Endothelial cell of umbilical vein (primary cell): Measurements from ENCODE around the gene SUPT4H1. TPM values are rescaled to one million over a fixed set of nuclear protein-coding genes. Genes with fewer than 3 reads are reported as not detected.

Source experiments
- BruUV-seq: library from RNA; stranded (reverse); fragments of 400-500 nt; replicated peaks from 2 replicates; lab custom pipeline; 2021; lab: Mats Ljungman, UMichigan
- CTCF ChIA-PET: fragments of 300-600, 350-600 bp; sonication (Branson Sonifier 250); formaldehyde crosslinking; loops from one replicate; lab custom pipeline; 2021; ENCODE audit warnings: antibody characterized with exemption, inconsistent platforms; lab: Charles Lee
- POLR2A ChIA-PET: fragments of 300-600, 350-600 bp; sonication (Branson Sonifier 250); formaldehyde crosslinking; loops from one replicate; lab custom pipeline; 2021; ENCODE audit warnings: antibody characterized with exemption, inconsistent platforms; lab: Charles Lee
- DNase-seq: peaks from one replicate; pipeline ENCODE4 v3.0.0-alpha.2; 2011; ENCODE audit warnings: low read depth, low spot score
- FAIRE-seq: peaks from 2 replicates; lab custom pipeline; 2011; peaks lifted over from hg19 to GRCh38; lab: Jason Lieb, UNC
- H2AFZ ChIP-seq: 2 replicates; pipeline ENCODE4 v1.6.0; 2012; ENCODE audit warnings: low read depth, low read length, control low read depth, inconsistent platforms
- H3K27ac ChIP-seq: 2 replicates; pipeline ENCODE4 v1.5.1; 2011; ENCODE audit warnings: low read depth, mild to moderate bottlenecking, control low read depth, low read length, moderate library complexity; ENCODE audit not compliant: insufficient read depth
- H3K27me3 ChIP-seq, 2 experiments: 2 replicates each; pipeline versions ENCODE4 v1.6.0 to v1.6.1; 2011; ENCODE audit warnings: low read length in 2 of 2, mixed read lengths in 1 of 2; ENCODE audit not compliant: control insufficient read depth in 2 of 2, insufficient read depth in 2 of 2
- H3K36me3 ChIP-seq, 2 experiments: 2 replicates in 1 of 2; 3 replicates in 1 of 2; pipeline ENCODE4 v1.5.1; 2011; ENCODE audit warnings: low read length in 2 of 2, mild to moderate bottlenecking in 1 of 2, moderate library complexity in 1 of 2; ENCODE audit not compliant: control insufficient read depth in 2 of 2, insufficient read depth in 2 of 2; ENCODE audit errors: extremely low read depth in 1 of 2
- H3K4me1 ChIP-seq: 3 replicates; pipeline ENCODE4 v1.5.1; 2011; ENCODE audit warnings: mild to moderate bottlenecking, low read length; ENCODE audit not compliant: control insufficient read depth, insufficient read depth; ENCODE audit errors: extremely low read depth
- H3K4me2 ChIP-seq: 2 replicates; pipeline ENCODE4 v1.6.1; 2011; ENCODE audit warnings: low read length, control low read depth, mixed read lengths; ENCODE audit not compliant: insufficient read depth
- H3K4me3 ChIP-seq, 3 experiments: fragments of 200-600 bp in 1 of 3; sonication (generic), shearing (Covaris generic) in 1 of 3; replicated peaks in 1 of 3; 2 replicates each; pipeline ENCODE4 v1.5.1; 2011 to 2016; ENCODE audit warnings: control low read depth in 3 of 3, low read length in 3 of 3, mild to moderate bottlenecking in 2 of 3, inconsistent platforms in 1 of 3, low read depth in 1 of 3, moderate library complexity in 1 of 3; ENCODE audit not compliant: insufficient read depth in 1 of 3
- H3K79me2 ChIP-seq: 2 replicates; pipeline ENCODE4 v1.6.0; 2012; ENCODE audit warnings: low read length, inconsistent platforms; ENCODE audit not compliant: control insufficient read depth, insufficient read depth
- H3K9ac ChIP-seq: replicated peaks from 2 replicates; pipeline ENCODE3; 2011; ENCODE audit warnings: low read length, control low read depth; ENCODE audit not compliant: insufficient read depth; ENCODE audit errors: extremely low read depth
- H3K9me1 ChIP-seq: replicated peaks from 3 replicates; pipeline ENCODE4 v1.6.0; 2011; ENCODE audit warnings: mild to moderate bottlenecking, low read length; ENCODE audit not compliant: control insufficient read depth, insufficient read depth; ENCODE audit errors: extremely low read depth
- H3K9me3 ChIP-seq: replicated peaks from 2 replicates; pipeline ENCODE4 v1.5.1; 2012; ENCODE audit warnings: low read length, inconsistent platforms; ENCODE audit not compliant: control insufficient read depth, insufficient read depth
- H4K20me1 ChIP-seq: replicated peaks from 2 replicates; pipeline ENCODE3; 2011; ENCODE audit warnings: mild to moderate bottlenecking, low read length; ENCODE audit not compliant: control insufficient read depth, insufficient read depth; ENCODE audit errors: extremely low read depth
- CTCF ChIP-seq, 2 donors: IDR thresholded peaks; 1 replicate in 1 of 2; 2 replicates in 1 of 2; pipeline ENCODE4 v1.5.1; 2011; ENCODE audit warnings: low read length in 2 of 2, mild to moderate bottlenecking in 2 of 2, moderate library complexity in 2 of 2, control low read depth in 1 of 2, inconsistent platforms in 1 of 2, low read depth in 1 of 2; ENCODE audit not compliant: insufficient read depth in 1 of 2; ENCODE audit errors: extremely low read depth in 1 of 2
- EZH2 ChIP-seq: IDR thresholded peaks from 2 replicates; pipeline ENCODE4 v1.6.1; 2012; ENCODE audit warnings: borderline replicate concordance, low read depth, mild to moderate bottlenecking, moderate library complexity, low read length, inconsistent platforms; ENCODE audit not compliant: severe bottlenecking
- FOS ChIP-seq: IDR thresholded peaks from 2 replicates; pipeline ENCODE4 v1.6.1; 2011; ENCODE audit warnings: mild to moderate bottlenecking, low read length, moderate library complexity, borderline replicate concordance; ENCODE audit not compliant: insufficient read depth
- GATA2 ChIP-seq: IDR thresholded peaks from 2 replicates; pipeline ENCODE4 v1.7.0; 2011; ENCODE audit warnings: low read depth, mild to moderate bottlenecking, moderate library complexity, mixed read lengths, low read length; ENCODE audit not compliant: insufficient read length, insufficient read depth
- JUN ChIP-seq: IDR thresholded peaks from 2 replicates; pipeline ENCODE4 v1.6.1; 2011; ENCODE audit warnings: borderline replicate concordance, low read depth; ENCODE audit not compliant: insufficient read length, insufficient read depth
- MYC ChIP-seq: IDR thresholded peaks from one replicate; pipeline ENCODE4 v1.6.1; 2011; ENCODE audit warnings: mild to moderate bottlenecking, low read depth, low read length
- POLR2A ChIP-seq: IDR thresholded peaks from 2 replicates; pipeline ENCODE4 v1.6.1; 2012; ENCODE audit warnings: low read depth, mild to moderate bottlenecking, control low read depth, low read length
- POLR2AphosphoS5 ChIP-seq: IDR thresholded peaks from 2 replicates; pipeline ENCODE4 v1.6.1; 2012; ENCODE audit warnings: low read depth, mild to moderate bottlenecking, control low read depth, low read length, moderate library complexity; ENCODE audit not compliant: insufficient read depth
- dilution Hi-C: fragments of 300-500 bp; cut with MboI; formaldehyde crosslinking; loops from one replicate; pipeline ENCODE4 v1.15.0; 2019; ENCODE audit warnings: low sequenced_read_pairs; ENCODE audit not compliant: extremely low pct_ligation_motif_present
- intact Hi-C: fragments of 100-400 bp; cut with micrococcal nuclease; formaldehyde crosslinking; loops from one replicate; pipeline ENCODE4 v1.10.0; 2022
- polyA plus RNA-seq, 4 experiments: library from polyadenylated mRNA; depleted of rRNA in 3 of 4; stranded (reverse) in 3 of 4; unstranded in 1 of 4; fragments of >200 nt; gene quantifications; 2 replicates each; pipeline versions ENCODE4 v1.2.1 to v1.2.3, GENCODE V29; 2011 to 2012; ENCODE audit warnings: missing spikeins in 1 of 4
- total RNA-seq: library from RNA; stranded (reverse); gene quantifications from 2 replicates; pipeline ENCODE4 v1.2.3, GENCODE V29; 2021
- TF ChIP-seq, protein P1 (sequence below): IDR thresholded peaks from 2 replicates; pipeline ENCODE4 v1.6.1; 2011; ENCODE audit not compliant: insufficient read depth, insufficient read length

SUPT4H1 gene
- total and polyA plus RNA-seq, 2 donors (not counting 3 experiments of a cell fraction or from before 2014, with no cell fraction given): 77.5 to 154 TPM

DNA sequence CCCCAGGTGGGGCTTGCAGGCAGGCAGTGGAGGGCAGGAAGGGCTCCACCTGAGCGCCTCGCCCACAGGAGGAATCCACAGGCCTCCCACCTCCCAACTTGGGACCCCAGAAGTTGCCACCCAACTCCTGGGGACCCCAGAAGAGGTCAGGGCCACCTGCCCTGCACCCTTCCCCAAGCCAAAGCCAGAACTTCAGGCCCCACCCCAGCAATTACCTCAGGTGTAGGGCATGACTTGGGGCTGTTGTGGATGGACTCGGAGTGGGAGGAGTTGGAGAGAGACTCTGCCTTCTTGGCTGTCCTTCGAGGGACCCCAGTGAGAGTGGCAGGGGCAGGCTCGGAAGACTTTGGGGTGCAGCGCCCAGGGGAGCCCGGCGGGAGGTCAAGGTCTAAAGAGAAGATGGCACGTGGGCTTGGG, 33.9 kb downstream of the SUPT4H1 start:
- no peak overlapping the region for H3K9ac ChIP-seq
- no TSS peak for BruUV-seq
- no peak overlapping the region for H2AFZ ChIP-seq
- no peaks in the 10 kb centered on the region for H3K9me1 ChIP-seq
- POLR2A ChIA-PET: interaction anchor here (0.7 kb wide), 1 partner anchor 687 kb away, joined by 3 read pairs; no protein-coding TSS in a partner anchor
- TF ChIP-seq FOS (no peak), POLR2AphosphoS5 (no peak), JUN (no peak), GATA2 (no peak), MYC (no peak), POLR2A (no peak), CTCF (IDR thresholded peaks at IDR 0.05; ENCODE audit: extremely low read depth in 1 of 2, insufficient read depth in 1 of 2, low read depth in 1 of 2, low read length in 2 of 2) (no peak), EZH2 (no peak)
- TF ChIP-seq, protein P1, sequence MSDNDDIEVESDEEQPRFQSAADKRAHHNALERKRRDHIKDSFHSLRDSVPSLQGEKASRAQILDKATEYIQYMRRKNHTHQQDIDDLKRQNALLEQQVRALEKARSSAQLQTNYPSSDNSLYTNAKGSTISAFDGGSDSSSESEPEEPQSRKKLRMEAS: no peak
- no peak overlapping the region for H3K4me3 ChIP-seq
- H3K4me2 ChIP-seq: no peak overlapping the region
- no peaks in the 10 kb centered on the region for H3K4me1 ChIP-seq
- no peak overlapping the region for H3K27ac ChIP-seq
- no peaks in the 10 kb centered on the region for H3K36me3 ChIP-seq
- no peaks in the 10 kb centered on the region for H3K27me3 ChIP-seq
- CTCF ChIA-PET: interaction anchor here (0.7 to 5.6 kb wide), 22 partner anchors 8 to 170 kb away, joined by 3 to 79 read pairs (median 6); partner anchors contain the start of genes HSF5, RNF43 and SUPT4H1
- FAIRE-seq: no peak
- H4K20me1 ChIP-seq: no peaks in the 10 kb centered on the region
- no peaks in the 10 kb centered on the region for H3K9me3 ChIP-seq
- intact Hi-C loops: no loop called here
- no peaks in the 10 kb centered on the region for H3K79me2 ChIP-seq
- dilution Hi-C loops: no loop called here
- DNase-seq: no peak
